ENCODE data around the gene CD300A.

CD300A gene

DNA sequence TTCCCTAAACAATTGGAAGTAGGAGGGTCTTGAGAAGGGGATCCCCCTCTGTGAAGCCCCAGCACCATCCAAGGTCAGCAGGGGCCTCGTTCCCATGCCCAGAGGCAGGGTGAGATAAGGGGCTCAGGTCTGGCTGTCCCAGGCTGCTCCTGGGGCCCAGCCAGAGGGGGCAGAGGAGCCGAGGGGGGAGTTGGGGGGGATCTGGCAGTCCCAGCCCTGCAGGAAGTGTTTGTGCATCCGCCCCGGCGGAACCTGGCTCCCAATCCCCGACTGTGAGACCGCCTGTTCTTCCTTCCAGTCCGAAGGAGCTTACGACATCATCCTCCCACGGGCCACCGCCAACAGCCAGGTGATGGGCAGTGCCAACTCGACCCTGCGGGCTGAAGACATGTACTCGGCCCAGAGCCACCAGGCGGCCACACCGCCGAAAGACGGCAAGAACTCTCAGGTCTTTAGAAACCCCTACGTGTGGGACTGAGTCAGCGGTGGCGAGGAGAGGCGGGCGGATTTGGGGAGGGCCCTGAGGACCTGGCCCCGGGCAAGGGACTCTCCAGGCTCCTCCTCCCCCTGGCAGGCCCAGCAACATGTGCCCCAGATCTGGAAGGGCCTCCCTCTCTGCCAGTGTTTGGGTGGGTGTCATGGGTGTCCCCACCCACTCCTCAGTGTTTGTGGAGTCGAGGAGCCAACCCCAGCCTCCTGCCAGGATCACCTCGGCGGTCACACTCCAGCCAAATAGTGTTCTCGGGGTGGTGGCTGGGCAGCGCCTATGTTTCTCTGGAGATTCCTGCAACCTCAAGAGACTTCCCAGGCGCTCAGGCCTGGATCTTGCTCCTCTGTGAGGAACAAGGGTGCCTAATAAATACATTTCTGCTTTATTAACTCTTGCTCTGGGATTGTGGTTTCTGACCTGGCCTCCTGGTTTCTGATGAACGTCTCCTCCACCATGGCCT lies 19.6 kb upstream of the CD300A start:
- Histone ChIP-seq H3K9me3 (no peaks in the 10 kb centered on the region), H3K27me3 (ENCODE audit: low read depth) (no peaks in the 10 kb centered on the region), H3K4me3 (no peak overlapping the region), H3K4me1 (no peaks in the 10 kb centered on the region), H3K36me3 (replicated peaks) (no peaks in the 10 kb centered on the region; the same call in 1 of the 2 replicates)
- in situ Hi-C loops (cut with MboI; ENCODE audit: low sequenced_read_pairs): no loop called here
- DNase-seq (ENCODE audit: low spot score in 2 of 2): no peak

DNA sequence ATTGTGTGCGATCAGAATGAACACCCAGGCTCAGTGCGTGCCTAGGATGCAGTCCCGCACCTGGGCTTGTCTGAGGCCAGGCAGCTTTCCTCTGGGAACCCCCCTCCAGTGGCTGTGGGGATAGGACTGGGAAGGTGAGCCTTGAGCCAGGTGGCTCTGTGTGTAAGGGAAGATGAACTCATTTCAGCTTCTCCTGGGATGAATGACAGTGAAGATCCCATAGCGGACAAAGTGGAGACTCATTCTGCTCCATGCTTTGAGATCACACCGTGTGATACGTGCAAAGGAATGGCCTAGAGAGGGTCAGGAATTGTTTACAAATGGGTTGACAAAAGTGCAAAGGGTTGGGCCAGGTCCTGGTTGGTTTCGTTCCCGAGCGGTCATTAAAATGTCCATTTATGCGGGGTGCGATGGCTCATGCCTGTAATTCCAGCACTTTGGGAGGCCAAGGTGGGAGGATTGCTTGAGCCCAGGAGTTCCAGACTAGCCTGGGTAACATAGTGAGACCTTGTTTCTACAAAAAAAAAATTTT lies 18.7 kb upstream of the CD300A start:
- no peak overlapping the region for H3K4me3 ChIP-seq
- DNase-seq (ENCODE audit: low spot score in 2 of 2): no peak
- no peaks in the 10 kb centered on the region for H3K27me3 ChIP-seq (ENCODE audit: low read depth)
- in situ Hi-C loops (cut with MboI; ENCODE audit: low sequenced_read_pairs): no loop called here
- no peaks in the 10 kb centered on the region for H3K4me1 ChIP-seq
- H3K36me3 ChIP-seq (replicated peaks): no peaks in the 10 kb centered on the region; the same call in 1 of the 2 replicates
- H3K9me3 ChIP-seq: no peaks in the 10 kb centered on the region

DNA sequence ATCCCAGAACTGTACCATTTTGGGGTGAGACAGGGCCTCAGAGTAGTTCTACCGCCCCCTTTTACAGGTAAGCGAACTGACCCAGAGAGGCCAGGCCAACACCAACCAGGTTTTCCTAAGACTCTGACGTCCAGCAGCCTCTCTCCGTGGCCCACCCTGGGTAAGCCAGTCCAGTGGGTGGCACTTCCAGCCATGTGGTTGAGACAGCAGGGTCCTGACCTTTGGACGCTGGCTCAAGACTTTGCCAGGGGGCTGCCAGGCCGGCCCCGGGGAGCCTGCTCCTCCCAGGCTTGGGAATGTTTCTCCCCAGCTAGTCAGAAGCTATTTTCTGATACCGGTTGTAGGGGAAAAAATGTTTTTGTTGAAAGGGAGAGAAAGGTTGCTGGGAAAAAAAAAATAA lies 17.7 kb upstream of the CD300A start:
- H3K4me3 ChIP-seq: no peak overlapping the region
- no peaks in the 10 kb centered on the region; the same call in 1 of the 2 replicates for H3K36me3 ChIP-seq (replicated peaks)
- in situ Hi-C loops (cut with MboI; ENCODE audit: low sequenced_read_pairs): no loop called here
- peaks cover 4% of the 10 kb centered on the region for H3K4me1 ChIP-seq
- no peaks in the 10 kb centered on the region for H3K27me3 ChIP-seq (ENCODE audit: low read depth)
- no peak for DNase-seq (ENCODE audit: low spot score in 2 of 2)
- no peaks in the 10 kb centered on the region for H3K9me3 ChIP-seq

DNA sequence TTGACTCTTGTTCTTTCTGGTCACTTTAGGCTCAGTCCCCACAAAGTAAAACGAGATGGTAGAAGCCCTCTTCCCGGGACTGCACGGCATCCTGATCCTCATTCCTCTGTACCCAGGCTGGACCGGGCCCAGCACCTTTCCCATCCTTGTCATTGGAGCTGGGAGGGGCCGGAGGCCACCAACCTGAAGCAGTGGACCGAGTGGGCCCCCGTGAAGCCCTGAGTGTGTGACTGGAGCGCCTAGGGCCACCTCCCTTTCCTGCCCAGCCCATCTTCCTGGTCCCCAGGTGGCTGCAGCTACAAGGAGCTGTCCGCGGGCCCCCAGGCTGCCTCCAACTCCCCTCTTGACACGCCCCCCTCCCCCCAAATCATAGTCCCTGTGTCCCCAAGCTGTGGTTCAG lies 17.1 kb upstream of the CD300A start:
- Histone ChIP-seq H3K36me3 (replicated peaks) (no peaks in the 10 kb centered on the region; the same call in 1 of the 2 replicates), H3K9me3 (no peaks in the 10 kb centered on the region), H3K4me3 (no peak overlapping the region), H3K27me3 (ENCODE audit: low read depth) (no peaks in the 10 kb centered on the region), H3K4me1 (peaks cover 6% of the 10 kb centered on the region)
- no peak for DNase-seq (ENCODE audit: low spot score in 2 of 2)
- in situ Hi-C loops (cut with MboI; ENCODE audit: low sequenced_read_pairs): no loop called here

DNA sequence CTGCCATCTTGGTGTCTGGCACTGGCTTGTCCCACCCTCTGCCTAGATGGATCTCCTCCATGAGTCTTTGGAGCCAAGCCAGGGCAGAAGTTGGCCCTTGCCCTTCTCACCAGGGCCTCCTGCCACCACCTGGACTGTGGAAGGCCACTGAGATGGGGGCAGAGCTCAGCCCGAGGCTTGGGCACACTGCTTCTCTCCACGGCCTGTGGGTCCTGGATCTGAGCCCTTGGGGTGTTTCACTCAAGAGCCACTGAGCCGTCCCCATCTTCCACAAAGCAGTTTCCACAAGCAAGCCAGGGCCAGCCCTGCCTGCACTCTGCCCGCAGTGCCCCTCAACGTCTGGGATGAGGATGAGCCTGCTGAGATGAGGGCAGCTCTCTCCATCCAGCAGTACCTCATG lies 16.7 kb upstream of the CD300A start:
- DNase-seq (ENCODE audit: low spot score in 2 of 2): no peak
- Histone ChIP-seq H3K4me3 (no peak overlapping the region), H3K36me3 (replicated peaks) (no peaks in the 10 kb centered on the region; the same call in 1 of the 2 replicates), H3K4me1 (peaks cover 11% of the 10 kb centered on the region), H3K27me3 (ENCODE audit: low read depth) (no peaks in the 10 kb centered on the region), H3K9me3 (no peaks in the 10 kb centered on the region)
- in situ Hi-C loops (cut with MboI; ENCODE audit: low sequenced_read_pairs): no loop called here

DNA sequence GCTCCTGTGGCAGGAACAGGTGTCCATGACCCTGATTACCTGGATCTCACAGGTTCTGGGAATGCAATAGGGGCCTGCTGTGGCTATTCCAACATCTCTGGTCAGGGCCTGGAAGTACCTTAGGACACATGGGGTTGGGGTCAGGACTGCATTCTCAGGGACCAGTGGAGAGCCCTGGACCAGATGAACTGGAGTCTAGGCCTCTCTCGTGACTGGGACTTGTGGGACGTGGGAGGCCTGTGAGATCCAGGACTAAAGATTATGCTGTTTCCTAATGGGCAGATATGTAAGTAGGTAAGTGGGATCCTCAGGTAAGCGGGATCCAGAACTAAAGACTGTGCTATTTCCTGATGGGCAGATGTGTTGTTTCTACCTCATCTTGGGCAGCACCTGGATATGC lies 16.2 kb upstream of the CD300A start:
- H3K9me3 ChIP-seq: no peaks in the 10 kb centered on the region
- DNase-seq (ENCODE audit: low spot score in 2 of 2): no peak
- no peak overlapping the region for H3K4me3 ChIP-seq
- no peaks in the 10 kb centered on the region; the same call in 1 of the 2 replicates for H3K36me3 ChIP-seq (replicated peaks)
- no peaks in the 10 kb centered on the region for H3K27me3 ChIP-seq (ENCODE audit: low read depth)
- in situ Hi-C loops (cut with MboI; ENCODE audit: low sequenced_read_pairs): no loop called here
- H3K4me1 ChIP-seq: peaks cover 15% of the 10 kb centered on the region

DNA sequence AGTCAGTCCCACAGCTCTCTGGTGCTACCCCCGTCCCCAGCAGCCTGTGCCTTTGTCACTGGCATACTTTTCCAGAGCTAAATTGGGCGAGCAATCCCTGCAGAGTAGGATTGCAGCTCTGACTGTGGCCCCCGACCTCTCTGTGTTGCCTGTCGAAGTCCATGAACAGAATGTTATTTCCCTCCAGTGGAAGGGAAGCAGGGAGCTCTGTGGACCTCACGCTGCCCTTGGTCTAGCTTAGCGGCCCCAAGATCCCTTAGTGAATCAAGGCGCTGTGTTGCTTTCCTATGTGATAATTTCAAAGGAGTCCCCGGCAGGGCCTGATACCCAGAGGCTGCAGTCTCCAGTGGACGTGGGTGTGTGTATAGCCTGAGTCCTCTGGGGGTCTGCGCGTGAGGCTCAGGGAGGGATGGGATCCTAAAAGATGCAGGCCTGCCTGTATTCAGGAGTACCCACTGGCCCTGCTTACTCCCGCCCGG lies 15.5 kb upstream of the CD300A start:
- no peaks in the 10 kb centered on the region for H3K27me3 ChIP-seq (ENCODE audit: low read depth)
- in situ Hi-C loops (cut with MboI; ENCODE audit: low sequenced_read_pairs): no loop called here

DNA sequence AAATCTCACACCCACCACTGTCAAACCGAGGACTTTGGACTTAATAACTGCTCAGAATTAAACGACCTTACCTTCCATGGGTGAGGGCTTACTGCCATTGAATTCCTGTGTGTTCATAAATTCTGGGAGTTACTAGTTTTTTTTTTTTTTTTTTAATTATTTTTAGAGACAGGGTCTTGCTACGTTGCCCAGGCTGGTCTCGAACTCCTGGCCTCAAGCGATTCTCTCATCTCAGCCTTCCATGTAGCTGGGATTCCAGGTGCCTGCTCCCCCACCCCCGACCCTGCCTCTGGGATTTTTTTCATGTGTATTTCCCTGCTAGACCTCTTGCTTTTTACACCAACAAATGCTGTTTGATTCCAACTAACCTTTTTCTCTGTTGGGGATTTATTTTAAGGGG lies 14.9 kb upstream of the CD300A start:
- DNase-seq (ENCODE audit: low spot score in 2 of 2): no peak
- in situ Hi-C loops (cut with MboI; ENCODE audit: low sequenced_read_pairs): no loop called here
- H3K9me3 ChIP-seq: no peaks in the 10 kb centered on the region
- no peaks in the 10 kb centered on the region; the same call in 1 of the 2 replicates for H3K36me3 ChIP-seq (replicated peaks)
- no peaks in the 10 kb centered on the region for H3K27me3 ChIP-seq (ENCODE audit: low read depth)
- no peak overlapping the region for H3K4me3 ChIP-seq
- peaks cover 15% of the 10 kb centered on the region for H3K4me1 ChIP-seq

More for the DNA sequence above, 15.5 kb upstream of the CD300A start:
- Histone ChIP-seq H3K4me1 (peaks cover 15% of the 10 kb centered on the region), H3K36me3 (replicated peaks) (no peaks in the 10 kb centered on the region; the same call in 1 of the 2 replicates), H3K9me3 (no peaks in the 10 kb centered on the region), H3K4me3 (no peak overlapping the region)
- DNase-seq (ENCODE audit: low spot score in 2 of 2): no peak

DNA sequence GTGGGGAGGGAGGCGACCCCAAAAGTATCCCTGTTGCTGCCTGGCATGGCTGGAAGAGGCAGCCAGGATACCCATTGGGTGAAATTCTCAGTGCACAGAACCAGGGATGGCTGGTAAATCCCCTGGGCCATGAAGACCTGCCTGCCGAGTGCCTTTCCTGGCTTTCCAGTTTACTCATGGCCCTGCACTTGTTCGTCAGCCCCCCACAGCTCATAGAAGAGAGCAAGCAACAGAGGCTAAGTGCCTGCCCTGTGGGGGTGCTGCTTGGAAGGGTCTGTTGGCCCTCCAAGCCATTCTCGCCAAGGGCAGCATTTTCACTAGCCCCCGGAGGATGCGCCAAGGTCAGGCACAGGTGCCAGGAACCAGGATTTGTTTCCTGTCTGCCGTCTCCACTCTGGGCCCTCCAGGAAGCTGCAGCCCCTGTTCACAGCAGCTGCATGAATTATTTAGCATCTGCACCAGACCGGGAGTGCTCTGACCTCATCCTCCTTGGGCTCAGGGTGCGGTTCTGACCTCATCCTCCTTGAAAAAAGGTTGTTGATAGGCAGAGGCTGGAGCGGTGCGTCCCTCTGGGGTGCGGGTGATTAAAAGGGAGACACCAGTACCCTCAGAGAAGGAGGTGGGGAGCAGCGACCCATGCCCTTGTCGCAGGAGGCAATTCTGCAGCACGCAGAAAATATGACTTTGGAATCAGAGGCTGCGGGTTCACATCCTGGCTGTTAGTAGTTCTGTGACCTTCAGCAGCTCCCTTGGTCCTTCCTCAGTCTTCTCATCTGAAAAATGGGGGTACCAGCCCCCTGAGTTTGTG lies 14.2 kb upstream of the CD300A start:
- no peaks in the 10 kb centered on the region for H3K9me3 ChIP-seq
- no peak for DNase-seq (ENCODE audit: low spot score in 2 of 2)
- in situ Hi-C loops (cut with MboI; ENCODE audit: low sequenced_read_pairs): no loop called here
- H3K4me1 ChIP-seq: peaks cover 16% of the 10 kb centered on the region
- no peaks in the 10 kb centered on the region for H3K27me3 ChIP-seq (ENCODE audit: low read depth)
- no peaks in the 10 kb centered on the region; the same call in 1 of the 2 replicates for H3K36me3 ChIP-seq (replicated peaks)
- no peak overlapping the region for H3K4me3 ChIP-seq

DNA sequence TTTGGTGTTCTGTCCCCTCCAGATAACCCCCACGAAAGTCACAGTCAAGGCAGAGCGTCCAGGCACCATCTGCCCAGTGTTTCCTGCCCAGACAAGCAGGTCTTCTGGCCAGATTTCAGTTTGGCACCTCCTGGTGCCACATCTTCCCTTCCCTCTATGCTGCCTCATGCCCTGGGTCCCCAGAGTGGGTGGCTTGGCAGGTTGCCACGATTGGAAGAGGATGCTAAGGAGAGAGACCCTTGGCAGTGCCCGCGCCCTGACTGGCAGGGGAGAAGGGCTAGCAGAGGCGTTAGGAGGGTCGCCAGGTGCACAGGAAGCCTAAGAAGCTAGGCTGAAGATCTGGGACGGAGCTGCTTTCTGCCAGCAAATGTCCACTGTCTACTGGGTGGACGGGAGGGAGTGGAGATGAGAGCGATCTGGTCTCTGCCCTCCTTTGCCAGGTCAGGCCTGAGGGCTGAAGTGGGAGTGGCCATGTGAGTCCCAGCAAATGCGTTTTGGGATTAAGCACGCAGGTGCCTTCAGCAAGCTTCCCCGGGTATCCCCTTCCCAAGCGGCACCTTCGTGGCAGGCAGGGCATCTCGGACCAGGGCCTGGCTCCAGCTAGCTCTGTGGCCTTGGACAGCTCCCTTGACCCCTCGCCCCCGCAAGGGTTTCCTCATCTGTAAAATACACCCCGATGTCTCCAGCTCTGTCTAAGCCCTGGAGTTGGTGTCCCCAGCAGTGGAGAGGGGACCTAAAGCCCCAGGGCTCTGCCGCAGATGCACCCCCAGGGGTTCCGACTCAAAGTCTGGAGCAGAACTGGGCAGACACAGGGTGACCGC lies 13.4 kb upstream of the CD300A start:
- Histone ChIP-seq H3K9me3 (no peaks in the 10 kb centered on the region), H3K27me3 (ENCODE audit: low read depth) (no peaks in the 10 kb centered on the region; the same call in 1 of the 2 replicates), H3K4me3 (peak overlapping the region; percentile 21), H3K4me1 (peaks cover 18% of the 10 kb centered on the region), H3K36me3 (replicated peaks) (no peaks in the 10 kb centered on the region)
- in situ Hi-C loops (cut with MboI; ENCODE audit: low sequenced_read_pairs): no loop called here
- DNase-seq (ENCODE audit: low spot score in 2 of 2): no peak

DNA sequence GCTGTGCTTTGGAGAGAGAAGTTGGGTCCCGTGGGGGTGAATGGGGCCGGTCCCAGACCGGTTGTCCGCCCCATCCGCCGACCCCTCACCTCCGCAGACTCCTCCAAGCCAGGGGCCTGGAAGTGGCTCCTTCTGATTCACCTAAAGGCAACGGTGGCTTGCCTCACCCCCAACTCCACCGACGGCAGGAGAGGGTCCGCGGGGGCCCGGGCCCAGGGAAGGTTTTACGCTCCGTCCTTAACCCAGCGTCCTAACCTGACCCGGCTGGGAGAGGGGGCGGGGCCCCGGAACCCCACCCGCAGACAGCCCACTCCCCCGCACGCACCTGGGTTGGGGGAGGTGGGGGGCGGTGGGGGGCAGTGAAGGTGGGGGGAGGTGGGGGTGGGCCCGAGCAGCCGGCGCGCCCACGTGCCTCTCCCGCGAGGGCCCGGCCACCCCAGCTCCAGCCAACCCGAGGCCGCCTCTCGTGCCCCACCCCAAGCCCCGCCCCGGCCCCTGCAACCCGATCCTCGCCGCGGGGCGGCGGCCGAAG lies 12.7 kb upstream of the CD300A start:
- peaks cover 18% of the 10 kb centered on the region for H3K4me1 ChIP-seq
- in situ Hi-C loops (cut with MboI; ENCODE audit: low sequenced_read_pairs): no loop called here

DNA sequence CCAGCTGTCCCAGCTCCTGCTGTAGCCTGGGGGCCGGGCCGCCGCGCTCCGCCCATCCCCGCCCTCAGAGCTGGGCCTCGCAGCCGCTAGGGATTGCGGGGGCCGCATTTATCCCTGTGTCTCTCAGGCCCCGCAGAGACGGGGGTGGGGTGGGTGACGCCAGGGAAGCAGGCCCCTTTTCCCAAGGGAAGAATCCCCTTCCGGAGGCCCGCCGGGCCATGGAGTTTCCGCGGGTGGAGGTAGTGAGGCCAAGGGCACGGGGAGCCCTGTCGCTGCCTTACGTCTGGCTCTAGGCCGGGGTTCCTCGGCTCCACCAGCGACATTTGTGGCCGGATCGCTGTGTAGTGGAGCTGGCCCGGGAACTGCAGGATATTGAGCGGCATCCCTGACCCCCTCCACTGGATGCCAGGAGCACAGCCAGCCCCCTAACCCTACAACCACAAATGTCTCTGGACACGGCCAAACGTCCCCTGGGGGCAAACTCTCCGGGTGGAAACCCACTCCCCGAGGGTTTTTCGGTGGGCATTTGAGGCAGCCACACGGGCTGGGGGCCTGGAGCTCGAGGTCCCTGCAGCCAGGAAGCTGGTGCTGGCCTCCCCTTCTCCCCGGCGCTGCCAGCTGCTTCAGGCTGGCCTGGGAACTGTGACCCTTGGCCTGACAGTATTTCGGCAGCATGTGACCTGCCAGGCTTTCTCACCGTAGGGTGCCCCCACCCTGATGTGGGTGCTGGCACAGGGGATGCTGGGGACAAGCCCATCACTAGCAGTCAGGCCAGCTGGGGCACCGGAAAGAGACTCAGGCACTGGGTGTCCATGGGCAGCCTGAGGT lies 12.0 kb upstream of the CD300A start:
- peak overlapping the region; percentile 22 for H3K4me3 ChIP-seq
- peaks cover 18% of the 10 kb centered on the region for H3K4me1 ChIP-seq

More for the DNA sequence above, 12.7 kb upstream of the CD300A start:
- peak in 1 of 2 experiments; percentile 82 for DNase-seq (ENCODE audit: low spot score in 2 of 2)
- no peaks in the 10 kb centered on the region for H3K36me3 ChIP-seq (replicated peaks)
- H3K9me3 ChIP-seq: no peaks in the 10 kb centered on the region
- no peaks in the 10 kb centered on the region; the same call in 1 of the 2 replicates for H3K27me3 ChIP-seq (ENCODE audit: low read depth)
- H3K4me3 ChIP-seq: peak overlapping the region; percentile 21

More for the DNA sequence above, 12.0 kb upstream of the CD300A start:
- H3K27me3 ChIP-seq (ENCODE audit: low read depth): no peaks in the 10 kb centered on the region; the same call in 1 of the 2 replicates
- no peaks in the 10 kb centered on the region for H3K36me3 ChIP-seq (replicated peaks)
- in situ Hi-C loops (cut with MboI; ENCODE audit: low sequenced_read_pairs): no loop called here
- peak; percentile 82 to 95 for DNase-seq (ENCODE audit: low spot score in 2 of 2)
- H3K9me3 ChIP-seq: no peaks in the 10 kb centered on the region
